Skeletal muscle tissue (tissue), 2 donors: Measurements from ENCODE around the gene SCN2B. TPM values are rescaled to one million over a fixed set of nuclear protein-coding genes. Genes with fewer than 3 reads are reported as not detected.

ENCODE experiments used
- small RNA-seq: library from RNA; depleted of rRNA; stranded (forward); fragments of <200 nt; gene quantifications from one replicate; pipeline ENCODE3, GENCODE V24; 2014
- total RNA-seq: library from RNA; depleted of rRNA; stranded (reverse); fragments of >200 nt; gene quantifications from one replicate; pipeline ENCODE4 v1.2.3, GENCODE V29; 2014

Gene SCN2B
- total RNA-seq, 1 donor from 2014 or later, result 2.1 TPM

Small RNAs within 50 kb of the gene (small RNA-seq; reads per million reads assigned to genes)
- gene HSPE1P18, result not detected

Other genes starting within 250 kb of the SCN2B start
- gene TMPRSS13, start 247.2 kb downstream of the SCN2B start, total RNA-seq, result not detected
- gene IL10RA, start 190.2 kb downstream of the SCN2B start, total RNA-seq, result 8.9 TPM
- not detected for gene TMPRSS4, start 99.6 kb downstream of the SCN2B start, total RNA-seq
- gene SMIM35, start 89.7 kb downstream of the SCN2B start, total RNA-seq, result not detected
- gene SCN4B, start 23.8 kb downstream of the SCN2B start, total RNA-seq, result 2.1 TPM
- gene JAML, start 48.4 kb upstream of the SCN2B start, total RNA-seq, result 6.8 TPM
- 1.0 TPM for gene MPZL3, start 75.7 kb upstream of the SCN2B start, total RNA-seq
- gene MPZL2, start 87.7 kb upstream of the SCN2B start, total RNA-seq, result 1.0 TPM
- gene CD3E, start 128.1 kb upstream of the SCN2B start, total RNA-seq, result not detected
- not detected for gene CD3D, start 166.1 kb upstream of the SCN2B start, total RNA-seq
- under 0.01 TPM for gene CD3G, start 167.7 kb upstream of the SCN2B start, total RNA-seq
- gene UBE4A, start 183.0 kb upstream of the SCN2B start, total RNA-seq, result 21.4 TPM
- 79.9 TPM for gene ATP5MG, start 225.0 kb upstream of the SCN2B start, total RNA-seq